EL (cell line): ENCODE results near the gene SLF2.
"Not testable (repeated sequence)": the region's sequence is repeated elsewhere in the genome, so short reads cannot be mapped to it uniquely, and the experiment has no call there.

Experiments used
- DNase-seq: peaks from one replicate; pipeline ENCODE4 v3.0.0-alpha.2; 2016

The SLF2 gene

DNA sequence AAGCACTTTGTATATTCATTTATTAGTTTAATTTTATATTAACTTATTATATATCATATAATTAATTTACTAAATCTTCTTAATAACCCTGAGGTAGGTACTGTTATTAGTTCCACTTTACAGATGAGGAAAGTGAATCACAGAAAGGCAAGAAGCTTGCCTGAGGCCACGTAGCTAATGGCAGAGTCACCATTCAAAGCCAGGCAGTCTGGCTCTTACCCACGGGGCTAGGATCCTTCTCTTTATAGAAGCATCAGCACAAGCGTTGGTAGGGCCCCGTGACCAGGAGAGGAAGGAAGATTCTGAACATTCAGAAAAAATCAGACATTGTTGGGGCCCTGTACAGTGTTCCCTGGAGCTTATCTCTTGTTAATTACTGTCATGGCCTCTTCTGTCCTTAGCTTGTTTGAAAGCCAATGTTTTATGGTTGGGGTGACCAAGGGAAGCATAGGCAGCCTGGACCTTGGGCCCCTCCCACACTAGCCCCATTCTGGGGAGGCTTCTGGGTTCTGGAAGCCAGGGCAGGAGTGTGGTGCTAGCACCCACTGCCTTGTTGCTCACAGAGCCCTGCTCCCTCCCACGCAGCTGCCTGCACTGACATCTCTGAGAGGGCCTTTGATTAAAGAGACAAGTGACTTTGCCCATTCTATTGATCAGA, 31.1 kb upstream of the SLF2 start:
- DNase-seq = peak; percentile 32

GRCh38 chr10:100882252-100882651, 30.5 kb upstream of the SLF2 start:
- DNase-seq = no peak

DNA sequence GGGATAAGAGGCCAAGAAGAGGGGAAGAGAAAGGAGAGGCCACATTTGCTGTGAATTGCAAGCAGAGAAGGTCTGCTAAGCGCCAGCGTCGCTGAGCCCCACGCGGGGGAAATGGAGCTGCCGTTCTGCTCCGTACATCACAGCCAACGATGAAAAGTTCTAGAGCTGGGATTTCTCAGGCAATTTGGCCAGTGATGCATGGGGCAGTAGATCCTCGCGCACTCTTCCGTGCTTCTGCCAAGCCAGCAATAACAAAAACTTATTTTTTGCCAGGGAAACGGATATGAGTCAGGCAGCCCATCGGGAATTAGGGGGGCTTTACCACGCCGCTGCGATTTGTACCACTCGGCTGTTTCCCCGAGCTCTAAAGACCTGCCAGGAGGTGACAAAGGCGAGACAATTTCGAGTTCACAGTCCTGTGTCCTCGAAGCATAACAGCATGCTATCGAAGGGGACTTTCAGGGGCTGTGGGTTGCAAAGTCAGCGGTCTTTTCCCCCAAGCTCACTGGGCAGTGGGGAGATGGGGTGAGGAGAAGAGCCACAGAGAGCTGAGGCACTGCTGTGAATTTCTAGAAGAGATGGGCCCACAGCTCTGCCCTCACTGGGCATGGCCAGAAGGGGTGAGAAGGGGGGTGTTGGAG, 30.0 kb upstream of the SLF2 start:
- peak; percentile 59 for DNase-seq

DNA sequence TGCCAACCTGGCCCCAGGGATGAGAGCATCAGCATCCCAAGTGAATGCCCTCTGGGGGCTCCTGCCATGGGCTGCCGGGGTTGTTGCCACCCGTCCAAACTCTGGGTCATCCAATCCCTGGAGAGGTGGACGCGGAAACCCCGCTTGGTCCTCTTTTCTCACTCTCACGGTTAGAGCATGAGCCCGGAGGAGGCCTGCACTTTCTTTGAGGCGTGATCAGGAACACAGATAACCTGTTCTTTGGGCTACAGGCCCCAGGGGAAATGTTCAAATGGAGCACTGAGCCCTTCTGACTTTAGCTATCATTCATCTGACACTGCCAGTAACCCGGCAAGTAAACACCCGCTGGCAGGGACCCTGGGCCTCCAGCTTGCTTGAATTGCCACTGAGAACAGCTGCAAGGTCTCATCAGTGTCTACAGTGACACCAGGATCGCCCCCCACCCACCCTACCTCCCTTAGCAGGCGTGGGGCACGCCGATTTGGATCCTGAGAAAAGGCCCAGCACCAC, 29.4 kb upstream of the SLF2 start:
- DNase-seq = no peak

DNA sequence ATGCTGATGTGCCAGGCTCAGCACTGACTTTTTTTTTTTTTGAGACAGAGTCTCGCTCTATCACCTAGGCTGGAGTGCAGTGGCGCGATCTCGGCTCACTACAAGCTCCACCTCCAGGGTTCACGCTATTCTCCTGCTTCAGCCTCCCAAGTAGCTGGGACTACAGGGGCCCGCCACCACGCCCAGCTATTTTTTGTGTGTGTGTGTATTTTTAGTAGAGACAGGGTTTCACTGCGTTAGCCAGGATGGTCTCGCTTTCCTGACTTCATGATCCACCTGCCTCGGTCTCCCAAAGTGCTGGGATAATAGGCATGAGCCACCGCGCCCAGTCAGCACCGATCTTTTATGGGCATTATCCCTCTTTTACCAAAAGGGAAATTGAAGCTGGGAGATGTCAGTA, 27.2 kb upstream of the SLF2 start:
- not testable (repeated sequence) for DNase-seq

DNA sequence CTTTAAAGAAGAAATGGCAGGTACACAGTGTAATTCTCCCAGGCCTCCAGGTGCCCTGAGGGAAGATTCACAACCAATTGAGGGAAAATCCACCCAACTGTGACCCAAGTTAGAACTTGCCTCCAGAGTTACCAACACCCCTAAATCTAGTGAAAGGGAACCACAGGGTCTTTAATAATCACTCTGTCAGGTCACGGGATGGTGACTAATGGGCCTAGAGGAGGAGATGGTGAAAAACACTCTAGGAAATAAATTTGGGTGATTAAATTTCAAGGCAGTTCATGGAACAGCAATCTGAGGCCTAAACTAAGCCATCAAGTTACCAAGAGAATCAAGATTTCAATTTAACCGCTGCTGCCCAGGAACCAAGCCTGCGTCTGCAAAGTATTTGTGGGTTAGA, 26.7 kb upstream of the SLF2 start:
- DNase-seq = no peak

GRCh38 chr10:100886521-100886920, 26.2 kb upstream of the SLF2 start:
- DNase-seq = no peak

GRCh38 chr10:100886963-100887362, 25.8 kb upstream of the SLF2 start:
- DNase-seq = no peak

GRCh38 chr10:100887761-100888296, 24.9 kb upstream of the SLF2 start:
- no peak for DNase-seq

- DNase-seq = no peak
Measured at GRCh38 chr10:100888957-100889356, 23.8 kb upstream of the SLF2 start.

GRCh38 chr10:100889546-100889945, 23.2 kb upstream of the SLF2 start:
- DNase-seq = no peak

- DNase-seq = no peak
Measured at GRCh38 chr10:100890141-100890672, 22.6 kb upstream of the SLF2 start.

DNA sequence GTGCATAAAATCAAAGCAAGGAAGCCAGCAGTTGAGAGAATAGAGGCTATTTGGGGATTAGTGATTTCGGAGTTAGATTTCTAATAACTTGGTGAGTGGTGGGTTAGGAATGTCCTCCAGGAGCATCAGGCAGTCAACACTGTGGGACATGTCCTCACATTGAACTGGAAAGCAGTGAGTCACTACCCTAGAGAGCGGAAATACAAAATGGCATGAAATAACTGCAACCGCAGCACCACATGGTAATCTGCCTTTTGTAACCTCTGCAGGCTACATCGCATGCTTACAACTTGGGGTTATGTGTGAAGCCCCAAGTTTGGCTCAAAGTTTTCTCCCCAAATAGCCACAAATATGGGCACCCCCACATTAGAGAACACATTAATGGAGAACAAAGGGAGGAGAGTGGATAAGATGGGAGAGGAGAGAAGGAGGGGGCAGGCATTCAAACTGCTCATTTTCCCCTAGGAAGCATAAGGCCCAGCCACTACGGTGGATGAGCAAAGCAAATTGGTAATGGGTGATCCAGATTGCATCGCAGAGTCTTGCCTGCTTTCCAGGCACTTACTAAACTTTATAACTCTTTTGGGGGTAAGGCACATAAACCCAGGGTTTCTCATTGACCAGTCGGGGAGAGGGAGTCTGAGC, 22.0 kb upstream of the SLF2 start:
- peak; percentile 98 for DNase-seq

GRCh38 chr10:100894033-100894432, 18.7 kb upstream of the SLF2 start:
- no peak for DNase-seq

DNA sequence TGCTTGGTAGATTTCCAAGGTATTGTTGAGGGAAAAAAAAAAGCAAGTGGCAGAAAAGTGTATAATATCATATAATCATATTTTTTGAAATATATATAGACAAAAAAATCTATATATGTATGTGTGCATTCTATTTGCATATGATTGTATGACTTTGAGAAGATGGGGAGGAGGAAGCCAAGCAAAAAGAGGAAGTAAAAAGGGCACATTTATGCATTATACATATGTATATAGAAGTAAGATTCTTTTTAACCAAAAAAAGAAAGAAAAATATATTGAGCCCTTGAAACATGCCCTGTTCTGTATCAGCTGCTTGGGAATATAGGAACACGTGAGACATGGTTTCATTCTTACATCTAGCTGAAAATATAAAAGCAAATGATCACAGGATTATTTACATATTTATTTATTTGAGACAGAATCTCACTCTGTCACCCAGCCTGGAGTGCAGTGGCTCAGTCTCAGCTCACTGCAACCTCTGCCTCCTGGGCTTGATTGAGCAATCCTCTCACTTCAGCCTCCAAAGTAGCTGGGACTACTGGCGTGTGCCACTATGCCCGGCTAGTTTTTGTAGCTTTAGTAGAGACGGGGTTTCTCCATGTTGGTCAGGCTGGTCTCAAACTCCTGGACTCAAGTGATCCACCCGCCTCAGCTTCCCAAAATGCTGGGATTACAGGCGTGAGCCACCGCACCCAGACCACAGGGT, 18.0 kb upstream of the SLF2 start:
- no peak for DNase-seq

GRCh38 chr10:100895346-100895745, 17.4 kb upstream of the SLF2 start:
- no peak for DNase-seq

GRCh38 chr10:100895896-100896295, 16.9 kb upstream of the SLF2 start:
- no peak for DNase-seq

DNA sequence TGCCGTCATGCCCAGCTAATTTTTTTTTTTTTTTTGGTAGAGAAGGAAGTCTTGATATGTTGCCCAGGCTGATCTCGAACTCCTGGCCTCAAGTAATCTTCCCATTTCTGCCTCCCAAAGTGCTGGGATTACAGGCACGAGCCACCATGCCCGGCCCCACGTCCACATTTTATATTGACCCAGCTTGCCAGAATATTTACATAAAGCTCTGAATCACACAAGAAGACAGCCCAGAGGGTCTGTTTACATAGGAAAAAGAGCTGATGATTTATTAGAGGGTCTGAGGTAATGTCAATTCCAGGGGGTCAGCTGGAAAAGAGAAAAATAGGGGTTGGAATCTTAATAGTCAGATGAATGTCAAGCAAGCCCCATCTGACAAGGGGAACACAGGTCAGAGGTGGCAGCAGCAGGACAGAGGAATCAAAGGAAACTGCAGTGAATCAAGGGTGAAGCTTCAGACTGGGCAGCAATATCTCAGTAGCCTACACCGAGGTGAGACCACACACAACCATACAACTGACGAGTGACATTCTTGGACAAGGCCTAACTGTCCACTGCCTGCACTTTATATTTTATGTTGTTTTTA, 15.8 kb upstream of the SLF2 start:
- no peak for DNase-seq

- no peak for DNase-seq
Measured at GRCh38 chr10:100897976-100898375, 14.8 kb upstream of the SLF2 start.

GRCh38 chr10:100899171-100899570, 13.6 kb upstream of the SLF2 start:
- DNase-seq = no peak

DNA sequence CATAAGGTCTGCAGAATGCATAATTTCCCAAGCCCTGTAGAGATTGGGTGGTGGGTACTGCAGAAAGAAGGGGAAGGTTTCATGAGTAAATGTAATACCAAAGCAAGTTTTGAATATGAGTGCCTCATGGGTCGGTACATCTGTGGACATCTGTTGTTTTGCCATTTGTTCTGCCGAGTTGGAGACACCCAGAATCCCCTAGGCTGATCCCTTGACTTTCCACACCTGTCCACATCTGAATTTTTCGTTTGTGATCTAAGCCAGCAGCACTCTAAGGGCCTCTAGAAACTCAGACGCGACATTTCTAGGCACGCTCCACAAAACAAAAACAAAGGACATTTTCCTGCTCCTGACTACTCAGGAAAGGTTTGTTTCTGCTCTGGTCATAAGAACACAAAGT, 11.7 kb upstream of the SLF2 start:
- DNase-seq = no peak

GRCh38 chr10:100902622-100903021, 10.1 kb upstream of the SLF2 start:
- DNase-seq = no peak

DNA sequence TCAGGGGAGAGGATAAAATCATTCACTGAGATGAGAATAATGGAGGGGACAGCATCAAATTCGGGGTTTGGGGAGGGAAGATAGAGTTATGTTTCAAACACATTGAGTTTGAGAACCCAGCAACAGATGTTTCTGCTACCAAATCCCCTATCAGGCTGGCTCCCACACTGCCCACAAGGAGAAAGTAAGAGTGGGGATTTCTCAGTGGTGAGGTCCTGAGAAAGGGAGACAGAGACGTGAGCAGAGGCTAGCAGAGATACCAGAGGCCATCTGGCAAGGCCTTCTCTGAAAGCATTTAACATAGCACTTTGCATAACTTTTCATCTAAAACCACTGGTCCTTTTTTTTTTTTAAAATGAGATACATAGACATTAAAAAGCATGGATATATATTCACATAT, 7.8 kb upstream of the SLF2 start:
- DNase-seq = no peak
